OCI-LY7 (cell line): Measurements from ENCODE around the gene MAPK8IP1. TPM values are rescaled to one million over a fixed set of nuclear protein-coding genes. Genes with fewer than 3 reads are reported as not detected.

Experiments
- BruUV-seq: library from RNA; stranded (reverse); fragments of 400-500 nt; replicated peaks from 2 replicates; lab custom pipeline; 2021; lab: Mats Ljungman, UMichigan
- CTCF ChIA-PET: fragments of 300-600 bp; sonication (Branson Sonifier 250); formaldehyde crosslinking; loops from one replicate; lab custom pipeline; 2022; ENCODE audit warnings: antibody characterized with exemption; ENCODE audit not compliant: unreplicated experiment; lab: Charles Lee
- POLR2A ChIA-PET: fragments of 300-600 bp; sonication (Branson Sonifier 250); formaldehyde crosslinking; loops from one replicate; lab custom pipeline; 2022; ENCODE audit warnings: antibody characterized with exemption; lab: Charles Lee
- DNase-seq: peaks from one replicate; pipeline ENCODE4 v3.0.0-alpha.2; 2015; ENCODE audit warnings: low spot score
- H2AFZ ChIP-seq: fragments of 200-600 bp; sonication (generic), shearing (Covaris generic); 2 replicates; pipeline ENCODE4 v1.6.1; 2014; ENCODE audit warnings: mild to moderate bottlenecking, antibody characterized with exemption, low read length, moderate library complexity
- H3K27ac ChIP-seq: fragments of 200-600 bp; sonication (generic); 2 replicates; pipeline ENCODE4 v1.5.1; 2014; ENCODE audit warnings: mixed run types, low read depth, mild to moderate bottlenecking, moderate library complexity, low read length, inconsistent platforms; ENCODE audit not compliant: poor library complexity, severe bottlenecking
- H3K36me3 ChIP-seq: fragments of 200-600 bp; sonication (generic); 2 replicates; pipeline ENCODE4 v1.6.1; 2014; ENCODE audit warnings: mild to moderate bottlenecking, antibody characterized with exemption, low read length, moderate library complexity, mixed read lengths; ENCODE audit not compliant: insufficient read depth
- H3K4me1 ChIP-seq: fragments of 200-600 bp; sonication (generic); 2 replicates; pipeline ENCODE4 v1.5.1; 2014; ENCODE audit warnings: mild to moderate bottlenecking, low read length; ENCODE audit not compliant: insufficient read depth, poor library complexity, severe bottlenecking
- H3K4me2 ChIP-seq: fragments of 200-600 bp; sonication (generic); 2 replicates; pipeline ENCODE4 v1.6.1; 2014; ENCODE audit warnings: mild to moderate bottlenecking, low read length
- H3K4me3 ChIP-seq: fragments of 200-600 bp; sonication (generic); 2 replicates; pipeline ENCODE4 v1.5.1; 2014; ENCODE audit warnings: mild to moderate bottlenecking, low read depth, low read length; ENCODE audit not compliant: poor library complexity, severe bottlenecking
- H3K79me2 ChIP-seq: fragments of 200-600 bp; sonication (generic); 2 replicates; pipeline ENCODE4 v1.6.1; 2016; ENCODE audit warnings: low read depth, mild to moderate bottlenecking, low read length, moderate library complexity, mixed read lengths; ENCODE audit not compliant: insufficient read depth
- H3K9me2 ChIP-seq: fragments of 200-600 bp; sonication (generic); 2 replicates; pipeline ENCODE4 v1.6.1; 2016; ENCODE audit warnings: mild to moderate bottlenecking, low read length, mixed read lengths; ENCODE audit not compliant: insufficient read depth
- H3K9me3 ChIP-seq: fragments of 200-600 bp; sonication (generic); 2 replicates; pipeline ENCODE4 v1.6.1; 2014; ENCODE audit warnings: mild to moderate bottlenecking, mixed run types, low read length, mixed read lengths
- H4K20me1 ChIP-seq: fragments of 200-600 bp; sonication (generic); 2 replicates; pipeline ENCODE4 v1.6.1; 2014; ENCODE audit warnings: mild to moderate bottlenecking, antibody characterized with exemption, low read length, moderate library complexity, mixed read lengths; ENCODE audit not compliant: insufficient read depth
- CTCF ChIP-seq: fragments of 200-600 bp; sonication (generic); conservative IDR thresholded peaks from 2 replicates; pipeline ENCODE4 v1.5.1; 2014; ENCODE audit warnings: mild to moderate bottlenecking, antibody characterized with exemption, low read length, moderate library complexity, mixed read lengths
- EZH2phosphoT487 ChIP-seq: fragments of 200-600 bp; sonication (generic); IDR thresholded peaks from 2 replicates; pipeline ENCODE4 v1.6.1; 2018; ENCODE audit warnings: low read depth, borderline replicate concordance, mild to moderate bottlenecking, mixed run types, antibody characterized with exemption, low read length, moderate library complexity, mixed read lengths
- intact Hi-C: fragments of 100-400 bp; cut with micrococcal nuclease; formaldehyde crosslinking; loops from one replicate; pipeline ENCODE4 v1.10.0; 2022; ENCODE audit not compliant: unreplicated experiment
- total RNA-seq, 2 experiments: library from RNA; depleted of rRNA in 1 of 2; stranded (reverse); fragments of >200 nt in 1 of 2; shearing (Covaris generic) in 1 of 2; gene quantifications; 2 replicates each; pipeline ENCODE4 v1.2.3, GENCODE V29; 2014 to 2022

MAPK8IP1 gene
- total RNA-seq, 2 experiments from 2014 or later, result 2.2 TPM

- Histone ChIP-seq H3K36me3 (peaks cover 78% of the 10 kb centered on the region), H3K27ac (no peak overlapping the region), H3K9me3 (no peaks in the 10 kb centered on the region), H3K79me2 (peaks cover 5% of the 10 kb centered on the region; the same call in 1 of the 2 replicates), H2AFZ (no peak overlapping the region), H3K9me2 (no peaks in the 10 kb centered on the region), H3K4me3 (no peak overlapping the region), H3K4me1 (no peaks in the 10 kb centered on the region), H3K4me2 (no peak overlapping the region), H4K20me1 (no peaks in the 10 kb centered on the region)
- TF ChIP-seq CTCF, result no peak
- TF ChIP-seq EZH2phosphoT487, result no peak
- ChIA-PET POLR2A (interaction anchor here (0.7 to 2.5 kb wide), 3 partner anchors 9 to 147 kb away, joined by 3 to 13 read pairs (median 4); no protein-coding TSS in a partner anchor), CTCF (interaction anchor here (0.7 kb wide), 1 partner anchor 9 kb away, joined by 3 read pairs; no protein-coding TSS in a partner anchor)
- intact Hi-C loops, result no loop called here
- BruUV-seq, result no TSS peak
- no peak for DNase-seq
These were observed 25.8 kb upstream of the MAPK8IP1 start for GRCh38 chr11:45859661-45860140.

- Histone ChIP-seq H3K36me3 (peaks cover 78% of the 10 kb centered on the region), H3K27ac (no peak overlapping the region), H3K4me3 (no peak overlapping the region), H3K4me1 (no peaks in the 10 kb centered on the region), H3K4me2 (no peak overlapping the region), H3K9me2 (no peaks in the 10 kb centered on the region), H2AFZ (no peak overlapping the region), H3K79me2 (no peaks in the 10 kb centered on the region), H3K9me3 (no peaks in the 10 kb centered on the region), H4K20me1 (no peaks in the 10 kb centered on the region)
- ChIA-PET POLR2A (interaction anchor here (0.7 to 2.5 kb wide), 5 partner anchors 10 to 146 kb away, joined by 3 to 13 read pairs (median 4); partner anchors contain the start of gene CRY2), CTCF (no interaction called here)
- no TSS peak for BruUV-seq
- intact Hi-C loops, result no loop called here
- TF ChIP-seq CTCF (no peak), EZH2phosphoT487 (no peak)
- no peak for DNase-seq
These were observed 25.1 kb upstream of the MAPK8IP1 start for GRCh38 chr11:45860348-45860747.
